Neural cell (in vitro differentiated cells): ENCODE measurements around the gene TTC39A.

Experiments
- CTCF ChIP-seq: fragments of 450-650 bp; IDR thresholded peaks from 2 replicates; pipeline ENCODE4 v1.5.1; 2014; ENCODE audit warnings: antibody characterized with exemption, mild to moderate bottlenecking, moderate library complexity; ENCODE audit not compliant: poor library complexity, severe bottlenecking
- EZH2 ChIP-seq: fragments of 200-600, 300-800 bp; shearing (Covaris generic), sonication (generic); IDR thresholded peaks from 2 replicates; pipeline ENCODE4 v1.6.1; 2014; ENCODE audit warnings: antibody characterized with exemption, low read length, borderline replicate concordance, mild to moderate bottlenecking; ENCODE audit not compliant: insufficient read depth, poor library complexity, severe bottlenecking
- POLR2AphosphoS5 ChIP-seq: IDR thresholded peaks from 2 replicates; pipeline ENCODE4 v1.6.1; 2012

GRCh38 chr1:51299981-51300670 lies 30.2 kb downstream of the TTC39A start:
- TF ChIP-seq CTCF: no peak
- TF ChIP-seq POLR2AphosphoS5: no peak
- TF ChIP-seq EZH2: no peak
